Heart left ventricle (tissue), 16 donors: Measurements from ENCODE around the gene ZNF641. TPM values are rescaled to one million over a fixed set of nuclear protein-coding genes. Genes with fewer than 3 reads are reported as not detected.

Experiments
- ATAC-seq, 4 donors: fragments of 200-7000 bp; cut with Tn5 transposase; one replicate each; pipeline ENCODE4 v1.9.1; 2020 to 2022; ENCODE audit warnings: moderate library complexity in 4 of 4, mild to moderate bottlenecking in 3 of 4, moderate number of reproducible peaks in 1 of 4
- DNase-seq, 5 donors: peaks; one replicate each; pipeline ENCODE4 v3.0.0-alpha.2; 2020
- H3K27ac ChIP-seq, 12 donors: fragments of 200-600 bp; sonication (generic) in 4 of 12; one replicate each; pipeline versions ENCODE4 v1.5.0 to v1.8.0; 2016 to 2022; ENCODE audit warnings: mild to moderate bottlenecking in 2 of 12
- H3K27me3 ChIP-seq, 9 donors: fragments of 200-600 bp; sonication (generic) in 2 of 9; one replicate each; pipeline versions ENCODE4 v1.5.1 to v1.8.0; 2016 to 2022; ENCODE audit warnings: mild to moderate bottlenecking in 3 of 9
- H3K36me3 ChIP-seq, 9 donors: fragments of 200-600 bp; sonication (generic) in 2 of 9; one replicate each; pipeline versions ENCODE4 v1.5.0 to v1.8.0; 2018 to 2022; ENCODE audit warnings: mild to moderate bottlenecking in 2 of 9
- H3K4me1 ChIP-seq, 12 donors: fragments of 200-600 bp; sonication (generic) in 4 of 12; one replicate each; pipeline versions ENCODE4 v1.5.0 to v1.8.0; 2016 to 2022; ENCODE audit warnings: mild to moderate bottlenecking in 3 of 12
- H3K4me3 ChIP-seq, 12 donors: fragments of 200-600 bp; sonication (generic) in 4 of 12; one replicate each; pipeline versions ENCODE4 v1.5.0 to v1.8.0; 2017 to 2022; ENCODE audit warnings: mild to moderate bottlenecking in 9 of 12, moderate library complexity in 4 of 12
- H3K9me3 ChIP-seq, 12 donors: fragments of 200-600 bp; sonication (generic) in 4 of 12; one replicate each; pipeline versions ENCODE4 v1.5.0 to v1.8.0; 2016 to 2022; ENCODE audit warnings: mild to moderate bottlenecking in 1 of 12
- POLR2A ChIP-seq, 2 donors: fragments of 450-650 bp; IDR thresholded peaks; one replicate each; pipeline ENCODE4 v1.6.1; 2017; ENCODE audit warnings: antibody characterized with exemption in 2 of 2, mild to moderate bottlenecking in 2 of 2, moderate library complexity in 2 of 2
- WGBS, 4 donors: extraction: QIAGEN DNeasy Blood & Tissue Kit in 2 of 4; methylation state at CpG; one replicate each; pipeline versions ENCODE4 v1.1.5 to v1.1.7; 2013 to 2018; 5-methylcytosine and 5-hydroxymethylcytosine counted together
- intact Hi-C, 10 donors: fragments of 100-400 bp; cut with DNase I; formaldehyde crosslinking; loops; one replicate each; pipeline versions ENCODE4 v1.11.1 to v1.14.2; 2022
- polyA plus RNA-seq, 2 donors: library from polyadenylated mRNA; stranded (reverse); fragments of 200-250 nt; gene quantifications; one replicate each; pipeline ENCODE4 v1.2.3, GENCODE V29; 2013
- total RNA-seq, 9 donors: library from RNA; depleted of rRNA in 2 of 9; stranded (reverse); fragments of >200 nt in 2 of 9; fragmentation: NEBNext Ultra II Directional in 3 of 9; extraction: Animal tissue kit (Norgen Biotek cat#: 25700) in 3 of 9; gene quantifications; one replicate each; pipeline versions ENCODE4 v1.1.0 to v1.2.4, GENCODE V29; 2016 to 2023
- TF ChIP-seq, protein P1 (sequence below), 12 donors: fragments of 200-600 bp; sonication (generic) in 4 of 12; IDR thresholded peaks; one replicate each; pipeline versions ENCODE4 v1.5.0 to v1.8.0; 2018 to 2022; ENCODE audit warnings: antibody characterized with exemption in 12 of 12, mild to moderate bottlenecking in 5 of 12
- donor health status: ischemic (EF 13 %, LVEDD 7.1; RV severe dilation, severe dysfunction).
- donor health status: healthy with polysubstance abuse.
- donor health status: DM: no; HTN: yes; CAD: no.
- donor health status: DM: no; HTN: no; CAD: no.
- donor health status: ischemic (EF 25% LVEDD 6.9; RV normal size, moderate dysfunction).
- donor health status: ischemic (EF 25% LVEDD 5.7; RV mildly dilated, moderate dysfunction).
- donor health status: healthy.
- donor health status: DM: yes; HTN: yes; CAD: no.
- donor health status: ischemic (EF 35%, LVEDD 5.7; RV mildly dilated, moderate dysfunction).
- donor health status: nonischemic (EF 11% LVEDD 7.7; RV severe dilation, severe dysfunction).
- donor health status: DM: yes; HTN: yes; CAD: no.
- donor health status: PGD.
- donor health status: ischemic (EF 29% LVEDD 5.4; RV normal size, mild dysfunction).
- donor health status: nonischemic (EF 23%, LVEDD 6.1; RV moderate dilation, normal function).

ZNF641 gene
- total and polyA plus RNA-seq, 11 donors, result 6.9 to 21.1 (median 15.1) TPM

DNA sequence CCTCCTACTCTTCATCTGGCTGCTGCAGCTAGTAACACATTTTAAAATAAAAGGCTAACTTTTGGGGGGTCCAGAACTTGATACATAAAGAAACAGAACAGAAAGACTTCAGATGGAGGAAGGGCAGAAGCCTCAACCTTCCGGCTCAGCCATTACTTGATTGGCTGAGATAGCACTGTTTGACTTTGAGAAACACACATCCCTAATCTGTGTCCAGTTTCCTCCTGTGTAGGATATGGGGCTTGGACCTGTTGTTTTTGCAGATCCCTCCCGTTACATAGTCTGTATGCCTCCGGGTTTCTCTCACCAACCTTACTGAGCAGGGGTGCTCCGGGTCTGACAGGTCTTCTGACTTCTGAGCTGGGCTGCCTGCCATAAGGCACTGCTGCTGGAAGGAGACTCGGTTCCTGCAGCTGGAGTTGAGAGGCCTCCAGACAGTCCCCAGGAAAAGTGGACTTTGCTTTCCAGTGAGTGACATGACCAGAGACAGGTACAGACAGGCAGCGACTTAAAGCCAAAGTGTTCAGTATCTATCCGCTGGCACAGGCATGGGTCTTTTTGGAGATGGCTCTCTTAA lies 8.3 kb upstream of the ZNF641 start:
- 83 to 90% (median 86%) methylated on average over 7 of the region's 7 CpGs for WGBS, 4 donors
- no peaks in the 10 kb centered on the region for H3K4me1 ChIP-seq
- intact Hi-C loops, result loop anchor here in 3 of 10 donors (10.0 kb wide), 3 partner anchors 86 to 164 kb away; partner anchors contain the start of gene OR10AD1 (in 1 of the 3)
- H3K27ac ChIP-seq, result no peak overlapping the region
- TF ChIP-seq, protein P1, sequence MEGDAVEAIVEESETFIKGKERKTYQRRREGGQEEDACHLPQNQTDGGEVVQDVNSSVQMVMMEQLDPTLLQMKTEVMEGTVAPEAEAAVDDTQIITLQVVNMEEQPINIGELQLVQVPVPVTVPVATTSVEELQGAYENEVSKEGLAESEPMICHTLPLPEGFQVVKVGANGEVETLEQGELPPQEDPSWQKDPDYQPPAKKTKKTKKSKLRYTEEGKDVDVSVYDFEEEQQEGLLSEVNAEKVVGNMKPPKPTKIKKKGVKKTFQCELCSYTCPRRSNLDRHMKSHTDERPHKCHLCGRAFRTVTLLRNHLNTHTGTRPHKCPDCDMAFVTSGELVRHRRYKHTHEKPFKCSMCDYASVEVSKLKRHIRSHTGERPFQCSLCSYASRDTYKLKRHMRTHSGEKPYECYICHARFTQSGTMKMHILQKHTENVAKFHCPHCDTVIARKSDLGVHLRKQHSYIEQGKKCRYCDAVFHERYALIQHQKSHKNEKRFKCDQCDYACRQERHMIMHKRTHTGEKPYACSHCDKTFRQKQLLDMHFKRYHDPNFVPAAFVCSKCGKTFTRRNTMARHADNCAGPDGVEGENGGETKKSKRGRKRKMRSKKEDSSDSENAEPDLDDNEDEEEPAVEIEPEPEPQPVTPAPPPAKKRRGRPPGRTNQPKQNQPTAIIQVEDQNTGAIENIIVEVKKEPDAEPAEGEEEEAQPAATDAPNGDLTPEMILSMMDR (IDR thresholded peaks at IDR 0.05), result no peak
- no peak for TF ChIP-seq POLR2A (IDR thresholded peaks at IDR 0.05)
- H3K36me3 ChIP-seq, result peaks cover 0 to 11% (median 0%) of the 10 kb centered on the region in 9 donors
- ATAC-seq, result no peak
- H3K27me3 ChIP-seq, result no peaks in the 10 kb centered on the region
- no peaks in the 10 kb centered on the region for H3K9me3 ChIP-seq
- H3K4me3 ChIP-seq, result no peak overlapping the region
- no peak for DNase-seq

DNA sequence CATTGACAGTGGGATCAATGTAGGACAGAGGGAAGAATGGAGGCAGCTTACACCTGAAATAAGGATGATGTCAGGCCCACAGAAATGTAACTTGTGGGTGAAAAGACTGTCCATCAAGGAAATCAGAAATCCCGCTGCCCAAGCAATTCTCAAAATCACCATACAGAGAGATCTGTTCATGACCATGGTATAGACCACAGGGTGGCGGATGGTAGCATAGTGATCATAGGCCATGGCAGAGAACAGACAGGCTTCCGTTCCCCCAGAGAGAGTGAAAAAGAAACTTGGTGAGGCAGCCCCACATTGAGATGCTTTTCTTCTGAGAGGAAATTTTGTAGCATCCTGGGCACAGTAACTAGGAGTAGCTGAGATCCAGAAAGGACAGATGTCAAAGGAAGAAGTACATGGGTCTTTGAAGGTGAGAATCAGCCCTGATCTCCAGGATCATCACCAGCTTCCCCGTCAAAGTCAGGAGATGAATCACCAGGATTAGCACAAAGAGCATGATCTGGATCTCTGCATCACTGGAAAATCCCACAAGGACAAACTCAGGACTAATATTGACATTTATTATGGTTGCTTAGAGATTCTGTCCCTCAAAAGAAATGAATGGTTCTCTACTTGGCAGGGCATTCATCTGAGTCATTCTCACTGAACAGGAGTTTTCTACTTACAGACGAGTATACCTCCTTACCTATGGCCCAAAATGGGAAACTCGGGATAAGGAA lies 5.5 kb upstream of the ZNF641 start:
- no peak overlapping the region for H3K4me3 ChIP-seq
- intact Hi-C loops, result loop anchor here in 3 of 10 donors (10.0 kb wide), 3 partner anchors 89 to 161 kb away; partner anchors contain the start of gene OR10AD1 (in 1 of the 3)
- ATAC-seq (no peak), DNase-seq (no peak)
- peaks cover 0 to 11% (median 7%) of the 10 kb centered on the region in 12 donors for H3K4me1 ChIP-seq
- H3K27ac ChIP-seq, result no peak overlapping the region
- H3K9me3 ChIP-seq, result no peaks in the 10 kb centered on the region
- TF ChIP-seq, protein P1 (IDR thresholded peaks at IDR 0.05), result no peak
- TF ChIP-seq POLR2A (IDR thresholded peaks at IDR 0.05), result no peak
- 85 to 94% (median 90%) methylated on average over 6 of the region's 6 CpGs for WGBS, 4 donors
- H3K36me3 ChIP-seq, result peaks cover 0 to 9% (median 0%) of the 10 kb centered on the region in 9 donors
- H3K27me3 ChIP-seq, result no peaks in the 10 kb centered on the region

DNA sequence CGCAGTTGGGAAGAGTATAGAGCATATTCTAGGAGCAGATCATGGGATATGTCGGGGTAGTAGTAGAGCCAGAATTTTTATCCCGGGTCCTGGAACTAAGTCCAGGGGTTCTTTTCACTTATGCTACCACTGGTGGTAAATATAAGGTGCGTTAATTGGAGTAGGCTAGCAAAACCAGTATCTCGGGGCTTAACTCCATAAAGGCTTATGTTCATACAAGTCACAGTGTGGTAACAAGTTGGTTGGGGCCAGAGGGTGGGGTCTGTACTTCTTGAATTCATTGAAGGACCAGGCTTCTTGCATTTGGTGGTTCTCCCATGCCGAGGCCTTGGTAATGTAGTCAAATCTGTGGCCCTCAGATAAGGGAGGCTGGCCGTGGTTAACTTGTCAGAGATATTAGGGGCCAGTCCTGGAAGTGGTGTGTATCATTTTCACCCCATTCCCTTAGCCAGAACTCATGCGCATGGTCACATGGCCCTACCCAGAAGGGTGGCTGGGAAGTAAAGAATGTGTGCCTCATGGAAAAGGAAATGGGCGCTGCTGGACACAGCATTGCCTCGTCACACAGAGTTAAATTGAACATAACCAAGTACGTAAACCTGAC lies 1.5 kb upstream of the ZNF641 start:
- intact Hi-C loops, result loop anchor here in 3 of 10 donors (5.0 to 10.0 kb wide), 4 partner anchors 55 to 157 kb away; partner anchors contain the start of gene OR10AD1 (in 1 of the 3)
- no peaks in the 10 kb centered on the region for H3K9me3 ChIP-seq
- H3K4me3 ChIP-seq, result peak overlapping the region in 2 of 12 donors; percentile 70 to 78
- no peak for DNase-seq
- H3K27me3 ChIP-seq, result no peaks in the 10 kb centered on the region
- H3K36me3 ChIP-seq, result peaks cover 4 to 10% (median 8%) of the 10 kb centered on the region in 9 donors
- H3K4me1 ChIP-seq, result peaks cover 0 to 32% (median 25%) of the 10 kb centered on the region in 12 donors
- TF ChIP-seq POLR2A (IDR thresholded peaks at IDR 0.05), result no peak
- TF ChIP-seq, protein P1 (IDR thresholded peaks at IDR 0.05), result no peak
- WGBS, 4 donors, result 93 to 95% (median 94%) methylated on average over 11 of the region's 11 CpGs
- no peak for ATAC-seq
- peak overlapping the region in 1 of 12 donors; percentile 97 for H3K27ac ChIP-seq
